Spleen (tissue), 11 donors: ENCODE data around the gene ASIC4. TPM values are rescaled to one million over a fixed set of nuclear protein-coding genes. Genes with fewer than 3 reads are reported as not detected.

Experiments used
- DNase-seq: peaks from one replicate; pipeline ENCODE4 v3.0.0-alpha.2; 2020
- H3K27ac ChIP-seq, 8 donors: fragments of 200-600 bp; sonication (generic) in 7 of 8; 1 replicate in 4 of 8; 2 replicates in 4 of 8; pipeline versions ENCODE4 v1.5.0 to v1.8.0; 2016 to 2021; ENCODE audit warnings: inconsistent platforms in 4 of 8, mild to moderate bottlenecking in 4 of 8, moderate library complexity in 1 of 8
- H3K27me3 ChIP-seq, 7 donors: fragments of 200-600 bp; sonication (generic) in 6 of 7; replicated peaks in 1 of 7; 1 replicate in 4 of 7; 2 replicates in 3 of 7; pipeline versions ENCODE4 v1.5.0 to v1.8.0; 2016 to 2021; ENCODE audit warnings: inconsistent platforms in 3 of 7, mild to moderate bottlenecking in 1 of 7
- H3K36me3 ChIP-seq, 6 donors: fragments of 200-600 bp; sonication (generic) in 5 of 6; 1 replicate in 4 of 6; 2 replicates in 2 of 6; pipeline versions ENCODE4 v1.5.0 to v1.8.0; 2016 to 2021; ENCODE audit warnings: inconsistent platforms in 2 of 6
- H3K4me1 ChIP-seq, 6 donors: fragments of 200-600 bp; sonication (generic) in 5 of 6; 1 replicate in 3 of 6; 2 replicates in 3 of 6; pipeline versions ENCODE4 v1.5.0 to v1.8.0; 2016 to 2021; ENCODE audit warnings: inconsistent platforms in 3 of 6
- H3K4me3 ChIP-seq, 8 donors: fragments of 200-600 bp; sonication (generic) in 7 of 8; 1 replicate in 4 of 8; 2 replicates in 4 of 8; pipeline versions ENCODE4 v1.5.0 to v1.8.0; 2016 to 2021; ENCODE audit warnings: inconsistent platforms in 4 of 8, mild to moderate bottlenecking in 4 of 8, moderate library complexity in 2 of 8
- H3K9me3 ChIP-seq, 8 donors: fragments of 200-600 bp; sonication (generic) in 7 of 8; 1 replicate in 4 of 8; 2 replicates in 4 of 8; pipeline versions ENCODE4 v1.5.0 to v1.8.0; 2016 to 2021; ENCODE audit warnings: inconsistent platforms in 4 of 8
- CTCF ChIP-seq, 11 experiments: fragments of 200-600 bp in 7 of 11; fragments of 450-650 bp in 4 of 11; sonication (generic) in 4 of 11; IDR thresholded peaks in 8 of 11; conservative IDR thresholded peaks in 3 of 11; 1 replicate in 7 of 11; 2 replicates in 4 of 11; pipeline versions ENCODE4 v1.4.0 to v1.8.0; 2016 to 2021; ENCODE audit warnings: antibody characterized with exemption in 11 of 11, inconsistent platforms in 4 of 11, mild to moderate bottlenecking in 1 of 11
- POLR2A ChIP-seq, 3 donors: fragments of 450-650 bp; IDR thresholded peaks; one replicate each; pipeline ENCODE4 v1.5.1; 2017; ENCODE audit warnings: antibody characterized with exemption in 3 of 3, mild to moderate bottlenecking in 1 of 3
- POLR2AphosphoS5 ChIP-seq, 3 donors: sonication (generic); formaldehyde crosslinking; IDR thresholded peaks; one replicate each; pipeline ENCODE4 v1.5.1; 2017; ENCODE audit warnings: antibody characterized with exemption in 3 of 3
- WGBS, 5 donors: extraction: QIAGEN DNeasy Blood & Tissue Kit in 3 of 5; methylation state at CpG; one replicate each; pipeline versions ENCODE4 v1.1.5 to v1.1.7; 2013 to 2018; 5-methylcytosine and 5-hydroxymethylcytosine counted together
- intact Hi-C: fragments of 100-400 bp; cut with DNase I; formaldehyde crosslinking; loops from one replicate; pipeline ENCODE4 v1.15.0; 2023; ENCODE audit warnings: low total_unique reads
- polyA plus RNA-seq, 3 donors: library from polyadenylated mRNA; stranded (reverse); fragments of 200-250 nt; gene quantifications; one replicate each; pipeline ENCODE4 v1.2.1, GENCODE V29; 2013
- total RNA-seq, 7 donors: library from RNA; depleted of rRNA in 3 of 7; stranded (reverse); fragments of >200 nt in 3 of 7; fragmentation: NEBNext Ultra II Directional in 4 of 7; extraction: Animal tissue kit (Norgen Biotek cat#: 25700) in 4 of 7; gene quantifications; one replicate each; pipeline versions ENCODE4 v1.1.0 to v1.2.1, GENCODE V29; 2016 to 2021
- donor health status: healthy with polysubstance abuse.
- donor health status: DM: no; HTN: no; CAD: no; lungs with moderate emphysema.
- donor health status: DM: no; HTN: no; CAD: no.
- donor health status: Bipolar disorder and iron deficiency.
- donor health status: healthy.
- donor health status: DM: no; HTN: no; CAD: no.
- donor health status: DM: yes; HTN: yes; CAD: no.

ASIC4 gene
- total and polyA plus RNA-seq, 10 donors: 0.04 to 0.32 (median 0.05) TPM; not detected in 6

- intact Hi-C loops: no loop called here
- no peak for DNase-seq
- Histone ChIP-seq H3K36me3 (peaks cover 0 to 32% (median 28%) of the 10 kb centered on the region in 6 donors), H3K9me3 (no peaks in the 10 kb centered on the region), H3K27ac (no peak overlapping the region), H3K4me1 (peaks cover 4 to 48% (median 25%) of the 10 kb centered on the region in 6 donors), H3K27me3 (peaks cover 0 to 72% (median 55%) of the 10 kb centered on the region in 7 donors), H3K4me3 (peak overlapping the region in 5 of 8 donors; percentile 9 to 57 (median 12))
- WGBS, 5 donors: 1 to 2% (median 2%) methylated on average over 23 to 26 of the region's 26 CpGs
- TF ChIP-seq POLR2A (IDR thresholded peaks at IDR 0.05): no peak
- peak in 2 of 3 donors; percentile 12 to 22 for TF ChIP-seq POLR2AphosphoS5 (IDR thresholded peaks at IDR 0.05)
- TF ChIP-seq CTCF (IDR thresholded peaks at IDR 0.05 in 8 of 11, conservative IDR thresholded peaks at IDR 0.05 in 3 of 11): peak in 9 of 11 experiments; percentile 12 to 76 (median 61)
Observed at GRCh38 chr2:219509780-219510511, 4.3 kb upstream of the ASIC4 start.

- H3K4me3 ChIP-seq: peak overlapping the region in 1 of 8 donors; percentile 57
- peaks cover 4 to 48% (median 25%) of the 10 kb centered on the region in 6 donors for H3K4me1 ChIP-seq
- peaks cover 0 to 79% (median 60%) of the 10 kb centered on the region in 7 donors for H3K27me3 ChIP-seq
- H3K9me3 ChIP-seq: no peaks in the 10 kb centered on the region
- no peak overlapping the region for H3K27ac ChIP-seq
- 17 to 31% (median 27%) methylated on average over 22 of the region's 22 CpGs for WGBS, 5 donors
- intact Hi-C loops: no loop called here
- DNase-seq: no peak
- no peak for TF ChIP-seq POLR2A (IDR thresholded peaks at IDR 0.05)
- TF ChIP-seq POLR2AphosphoS5 (IDR thresholded peaks at IDR 0.05): no peak
- no peak for TF ChIP-seq CTCF (IDR thresholded peaks at IDR 0.05 in 8 of 11, conservative IDR thresholded peaks at IDR 0.05 in 3 of 11)
- peaks cover 0 to 26% (median 21%) of the 10 kb centered on the region in 6 donors for H3K36me3 ChIP-seq
Observed at GRCh38 chr2:219510512-219511135, 3.7 kb upstream of the ASIC4 start.

- intact Hi-C loops: no loop called here
- Histone ChIP-seq H3K27me3 (peaks cover 0 to 90% (median 66%) of the 10 kb centered on the region in 7 donors), H3K4me1 (peaks cover 4 to 48% (median 25%) of the 10 kb centered on the region in 6 donors), H3K9me3 (no peaks in the 10 kb centered on the region), H3K27ac (no peak overlapping the region), H3K4me3 (no peak overlapping the region), H3K36me3 (peaks cover 0 to 15% (median 10%) of the 10 kb centered on the region in 6 donors)
- no peak for TF ChIP-seq POLR2A (IDR thresholded peaks at IDR 0.05)
- TF ChIP-seq CTCF (IDR thresholded peaks at IDR 0.05 in 8 of 11, conservative IDR thresholded peaks at IDR 0.05 in 3 of 11): no peak
- no peak for TF ChIP-seq POLR2AphosphoS5 (IDR thresholded peaks at IDR 0.05)
- WGBS, 5 donors: 27 to 38% (median 28%) methylated on average over 13 to 15 of the region's 15 CpGs
- DNase-seq: no peak
Observed at GRCh38 chr2:219511547-219512325, 2.5 kb upstream of the ASIC4 start.
